Measurements from ENCODE around the gene THSD4.

Gene THSD4

GRCh38 chr15:71114887-71115566, at the start of gene THSD4:
TSS of gene THSD4 (plus strand) at chr15:71115471.
- H3K27ac ChIP-seq = peak within 1 kb of the TSS; percentile 71
- TF ChIP-seq, protein P1, sequence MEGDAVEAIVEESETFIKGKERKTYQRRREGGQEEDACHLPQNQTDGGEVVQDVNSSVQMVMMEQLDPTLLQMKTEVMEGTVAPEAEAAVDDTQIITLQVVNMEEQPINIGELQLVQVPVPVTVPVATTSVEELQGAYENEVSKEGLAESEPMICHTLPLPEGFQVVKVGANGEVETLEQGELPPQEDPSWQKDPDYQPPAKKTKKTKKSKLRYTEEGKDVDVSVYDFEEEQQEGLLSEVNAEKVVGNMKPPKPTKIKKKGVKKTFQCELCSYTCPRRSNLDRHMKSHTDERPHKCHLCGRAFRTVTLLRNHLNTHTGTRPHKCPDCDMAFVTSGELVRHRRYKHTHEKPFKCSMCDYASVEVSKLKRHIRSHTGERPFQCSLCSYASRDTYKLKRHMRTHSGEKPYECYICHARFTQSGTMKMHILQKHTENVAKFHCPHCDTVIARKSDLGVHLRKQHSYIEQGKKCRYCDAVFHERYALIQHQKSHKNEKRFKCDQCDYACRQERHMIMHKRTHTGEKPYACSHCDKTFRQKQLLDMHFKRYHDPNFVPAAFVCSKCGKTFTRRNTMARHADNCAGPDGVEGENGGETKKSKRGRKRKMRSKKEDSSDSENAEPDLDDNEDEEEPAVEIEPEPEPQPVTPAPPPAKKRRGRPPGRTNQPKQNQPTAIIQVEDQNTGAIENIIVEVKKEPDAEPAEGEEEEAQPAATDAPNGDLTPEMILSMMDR (conservative IDR thresholded peaks at IDR 0.05) = peak; percentile 98

GRCh38 chr15:71066983-71067382, 48.3 kb upstream of the THSD4 start:
- TF ChIP-seq, protein P1 (conservative IDR thresholded peaks at IDR 0.05) = no peak
- H3K27ac ChIP-seq = no peak overlapping the region

GRCh38 chr15:71069693-71070092, 45.6 kb upstream of the THSD4 start:
- peak overlapping the region; percentile 80 for H3K27ac ChIP-seq
- TF ChIP-seq, protein P1 (conservative IDR thresholded peaks at IDR 0.05) = peak; percentile 30; the same call in 1 of the 2 replicates

DNA sequence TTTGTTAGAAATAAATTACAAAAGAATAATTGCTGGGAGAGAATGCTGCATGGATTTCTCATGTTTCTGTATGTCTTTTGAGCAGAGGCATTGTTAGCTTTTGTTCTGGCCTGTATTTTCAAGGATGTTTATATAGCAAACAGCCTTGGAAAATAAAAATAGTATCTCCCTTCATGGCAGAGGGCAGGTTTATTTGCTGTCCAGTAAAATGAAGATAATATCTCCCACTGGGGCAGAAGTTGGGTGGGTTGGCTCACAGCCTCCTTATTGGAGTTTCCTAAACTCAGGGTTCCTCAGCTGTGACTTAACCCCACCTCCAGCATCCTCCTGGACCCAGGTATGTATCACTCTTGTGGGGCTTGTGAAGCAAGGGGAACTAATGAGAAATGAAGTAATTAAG, 43.7 kb upstream of the THSD4 start:
- TF ChIP-seq, protein P1 (conservative IDR thresholded peaks at IDR 0.05) = no peak
- peak overlapping the region; percentile 80 for H3K27ac ChIP-seq

DNA sequence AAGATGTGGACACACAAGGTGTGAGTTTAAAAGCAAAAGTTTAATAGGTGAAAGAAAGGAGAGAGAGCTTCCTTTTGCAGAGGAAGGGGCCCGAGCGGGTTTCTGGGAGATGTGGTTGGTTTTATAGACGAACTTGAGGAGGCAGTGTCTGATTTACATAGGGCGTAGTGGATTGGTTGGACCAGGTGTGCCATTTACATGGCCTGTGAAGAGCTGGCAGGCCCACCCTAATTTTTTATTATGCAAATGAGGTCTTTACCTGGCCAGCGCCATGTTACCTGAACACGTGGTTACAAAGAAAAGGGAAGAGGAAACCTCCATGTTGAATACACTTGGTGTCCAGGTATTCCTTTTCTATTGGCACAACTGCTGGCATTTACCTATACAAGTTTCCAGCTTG, 42.8 kb upstream of the THSD4 start:
- peak overlapping the region; percentile 80 for H3K27ac ChIP-seq
- TF ChIP-seq, protein P1 (conservative IDR thresholded peaks at IDR 0.05) = no peak

DNA sequence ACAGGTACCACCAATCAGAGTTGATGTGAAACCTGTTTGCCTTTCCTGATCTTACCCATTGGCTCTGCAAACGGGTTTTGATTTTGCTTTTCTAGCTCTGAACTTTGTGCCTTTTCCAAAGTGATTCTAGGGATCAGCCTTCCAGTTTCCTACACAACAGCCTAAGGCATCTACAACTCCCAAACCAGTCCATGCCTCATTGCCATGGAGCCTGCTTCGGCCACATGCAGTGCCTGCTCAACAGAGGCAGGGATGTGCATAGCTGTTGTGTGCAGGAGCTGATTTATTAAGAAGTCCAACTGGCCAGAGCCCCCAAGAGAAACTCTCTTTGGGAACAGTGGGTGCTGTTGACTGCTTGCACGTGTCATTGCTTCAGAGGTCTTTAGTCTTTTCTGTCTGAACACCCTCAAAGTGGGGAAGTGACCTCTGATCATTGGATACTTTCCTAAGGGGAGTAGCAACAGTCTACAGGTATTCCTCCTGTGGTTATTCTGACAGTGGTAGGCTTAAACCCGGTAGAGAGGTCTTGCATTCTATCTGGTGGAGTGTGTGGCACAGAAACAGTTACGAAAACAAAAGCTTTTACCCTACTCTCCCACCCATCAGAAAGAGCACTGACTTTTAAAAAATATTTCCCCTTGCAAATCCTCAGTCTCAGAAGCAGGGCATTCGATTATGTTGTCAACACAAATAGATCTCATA, 36.6 kb upstream of the THSD4 start:
- TF ChIP-seq, protein P1 (conservative IDR thresholded peaks at IDR 0.05) = no peak
- peak overlapping the region; percentile 67 for H3K27ac ChIP-seq

GRCh38 chr15:71079208-71080044, 35.8 kb upstream of the THSD4 start:
- TF ChIP-seq, protein P1 (conservative IDR thresholded peaks at IDR 0.05) = no peak
- peak overlapping the region; percentile 67 for H3K27ac ChIP-seq

Data from VCaP (cell line).